Memory B cell (primary cell): ENCODE measurements around the gene PADI2.

ENCODE experiments used
- ATAC-seq: fragments of 150-1000 bp; cut with Tn5 transposase; 2 replicates; pipeline ENCODE4 v1.10.0; 2021; ENCODE audit warnings: low read depth, mild to moderate bottlenecking, moderate library complexity
- DNase-seq, 2 donors: peaks; one replicate each; pipeline ENCODE4 v3.0.0; 2022; ENCODE audit warnings: low spot score in 2 of 2
- H3K27ac Mint-ChIP-seq: one replicate; pipeline ENCODE4 v1.8.0; 2022; ENCODE audit warnings: mild to moderate bottlenecking, moderate library complexity, mixed read lengths
- H3K27me3 Mint-ChIP-seq: one replicate; pipeline ENCODE4 v1.8.0; 2022; ENCODE audit warnings: mixed read lengths
- H3K36me3 Mint-ChIP-seq: one replicate; pipeline ENCODE4 v1.8.0; 2022; ENCODE audit warnings: mild to moderate bottlenecking, mixed read lengths
- H3K4me1 Mint-ChIP-seq: one replicate; pipeline ENCODE4 v1.8.0; 2022; ENCODE audit warnings: mixed read lengths
- H3K4me3 Mint-ChIP-seq: one replicate; pipeline ENCODE4 v1.8.0; 2022; ENCODE audit warnings: mild to moderate bottlenecking, moderate library complexity, mixed read lengths
- H3K9me3 Mint-ChIP-seq: one replicate; pipeline ENCODE4 v1.8.0; 2022; ENCODE audit warnings: mixed read lengths

Gene PADI2

GRCh38 chr1:17119076-17119772 lies at the start of gene PADI2:
Gene PADI2 (minus strand): TSS chr1:17119451. CDS start chr1:17119371, 80 bp downstream.
- H3K4me1 Mint-ChIP-seq, result peaks cover 21% of the 10 kb centered on the region
- no peaks in the 10 kb centered on the region for H3K9me3 Mint-ChIP-seq
- peak; percentile 50 to 54 for DNase-seq
- H3K27me3 Mint-ChIP-seq, result peaks cover 16% of the 10 kb centered on the region
- H3K27ac Mint-ChIP-seq, result peak within 1 kb of the TSS; percentile 39
- peak within 1 kb of the TSS; percentile 83 for H3K4me3 Mint-ChIP-seq
- H3K36me3 Mint-ChIP-seq, result no peaks in the 10 kb centered on the region
- peak; percentile 92 for ATAC-seq

GRCh38 chr1:17168091-17168876 lies 49.0 kb upstream of the PADI2 start:
- ATAC-seq (no peak), DNase-seq (no peak)
- H3K27ac Mint-ChIP-seq, result no peak overlapping the region
- H3K4me3 Mint-ChIP-seq, result no peak overlapping the region
- peaks cover 23% of the 10 kb centered on the region for H3K27me3 Mint-ChIP-seq
- no peaks in the 10 kb centered on the region for H3K9me3 Mint-ChIP-seq
- H3K4me1 Mint-ChIP-seq, result no peaks in the 10 kb centered on the region
- H3K36me3 Mint-ChIP-seq, result no peaks in the 10 kb centered on the region

GRCh38 chr1:17167786-17168090 lies 48.5 kb upstream of the PADI2 start:
- no peak for ATAC-seq
- no peaks in the 10 kb centered on the region for H3K36me3 Mint-ChIP-seq
- no peak for DNase-seq
- no peaks in the 10 kb centered on the region for H3K4me1 Mint-ChIP-seq
- H3K4me3 Mint-ChIP-seq, result no peak overlapping the region
- peaks cover 20% of the 10 kb centered on the region for H3K27me3 Mint-ChIP-seq
- no peak overlapping the region for H3K27ac Mint-ChIP-seq
- H3K9me3 Mint-ChIP-seq, result no peaks in the 10 kb centered on the region

- Mint-ChIP-seq H3K36me3 (no peaks in the 10 kb centered on the region), H3K9me3 (no peaks in the 10 kb centered on the region), H3K4me3 (no peak overlapping the region), H3K27ac (no peak overlapping the region), H3K4me1 (no peaks in the 10 kb centered on the region), H3K27me3 (peaks cover 20% of the 10 kb centered on the region)
- no peak for ATAC-seq
- DNase-seq, result no peak
Observed at GRCh38 chr1:17167041-17167785, 48.0 kb upstream of the PADI2 start.

GRCh38 chr1:17165823-17166222 lies 46.6 kb upstream of the PADI2 start:
- Mint-ChIP-seq H3K27ac (no peak overlapping the region), H3K27me3 (peaks cover 20% of the 10 kb centered on the region), H3K9me3 (no peaks in the 10 kb centered on the region), H3K4me1 (no peaks in the 10 kb centered on the region), H3K4me3 (no peak overlapping the region), H3K36me3 (no peaks in the 10 kb centered on the region)
- DNase-seq (no peak), ATAC-seq (no peak)

- H3K27me3 Mint-ChIP-seq, result peaks cover 18% of the 10 kb centered on the region
- no peaks in the 10 kb centered on the region for H3K36me3 Mint-ChIP-seq
- no peaks in the 10 kb centered on the region for H3K9me3 Mint-ChIP-seq
- no peak overlapping the region for H3K27ac Mint-ChIP-seq
- no peak overlapping the region for H3K4me3 Mint-ChIP-seq
- no peaks in the 10 kb centered on the region for H3K4me1 Mint-ChIP-seq
- ATAC-seq, result no peak
- no peak for DNase-seq
Observed at GRCh38 chr1:17163789-17164666, 44.8 kb upstream of the PADI2 start.

- Mint-ChIP-seq H3K27ac (no peak overlapping the region), H3K27me3 (peaks cover 18% of the 10 kb centered on the region), H3K9me3 (no peaks in the 10 kb centered on the region), H3K4me1 (no peaks in the 10 kb centered on the region), H3K36me3 (no peaks in the 10 kb centered on the region), H3K4me3 (no peak overlapping the region)
- DNase-seq (no peak), ATAC-seq (no peak)
Observed at GRCh38 chr1:17163371-17163770, 44.1 kb upstream of the PADI2 start.

GRCh38 chr1:17162941-17163340 lies 43.7 kb upstream of the PADI2 start:
- H3K9me3 Mint-ChIP-seq, result no peaks in the 10 kb centered on the region
- H3K27ac Mint-ChIP-seq, result no peak overlapping the region
- H3K4me3 Mint-ChIP-seq, result no peak overlapping the region
- peaks cover 18% of the 10 kb centered on the region for H3K27me3 Mint-ChIP-seq
- no peak for DNase-seq
- H3K4me1 Mint-ChIP-seq, result no peaks in the 10 kb centered on the region
- no peaks in the 10 kb centered on the region for H3K36me3 Mint-ChIP-seq
- ATAC-seq, result no peak

GRCh38 chr1:17161926-17162800 lies 42.9 kb upstream of the PADI2 start:
- Mint-ChIP-seq H3K9me3 (peaks cover 2% of the 10 kb centered on the region), H3K27ac (no peak overlapping the region), H3K4me1 (no peaks in the 10 kb centered on the region), H3K4me3 (no peak overlapping the region), H3K36me3 (no peaks in the 10 kb centered on the region), H3K27me3 (peaks cover 16% of the 10 kb centered on the region)
- DNase-seq, result no peak
- no peak for ATAC-seq

GRCh38 chr1:17161137-17161740 lies 42.0 kb upstream of the PADI2 start:
- DNase-seq (no peak), ATAC-seq (no peak)
- Mint-ChIP-seq H3K9me3 (peaks cover 6% of the 10 kb centered on the region), H3K4me1 (peaks cover 2% of the 10 kb centered on the region), H3K4me3 (no peak overlapping the region), H3K27ac (no peak overlapping the region), H3K27me3 (peaks cover 12% of the 10 kb centered on the region), H3K36me3 (peaks cover 3% of the 10 kb centered on the region)

- DNase-seq (no peak), ATAC-seq (no peak)
- H3K4me3 Mint-ChIP-seq, result no peak overlapping the region
- peaks cover 8% of the 10 kb centered on the region for H3K27me3 Mint-ChIP-seq
- H3K36me3 Mint-ChIP-seq, result peaks cover 11% of the 10 kb centered on the region
- peaks cover 17% of the 10 kb centered on the region for H3K9me3 Mint-ChIP-seq
- H3K27ac Mint-ChIP-seq, result no peak overlapping the region
- H3K4me1 Mint-ChIP-seq, result peaks cover 2% of the 10 kb centered on the region
Observed at GRCh38 chr1:17158961-17159360, 39.7 kb upstream of the PADI2 start.

GRCh38 chr1:17156108-17156507 lies 36.9 kb upstream of the PADI2 start:
- ATAC-seq, result no peak
- H3K4me3 Mint-ChIP-seq, result no peak overlapping the region
- H3K4me1 Mint-ChIP-seq, result peaks cover 2% of the 10 kb centered on the region
- H3K27ac Mint-ChIP-seq, result no peak overlapping the region
- peaks cover 19% of the 10 kb centered on the region for H3K36me3 Mint-ChIP-seq
- H3K9me3 Mint-ChIP-seq, result peaks cover 27% of the 10 kb centered on the region
- no peak for DNase-seq
- H3K27me3 Mint-ChIP-seq, result peaks cover 24% of the 10 kb centered on the region
